Left lung (tissue), 10 donors: ENCODE data around the gene SLC6A13. TPM values are rescaled to one million over a fixed set of nuclear protein-coding genes. Genes with fewer than 3 reads are reported as not detected.
"Not testable (repeated sequence)": the region's sequence is repeated elsewhere in the genome, so short reads cannot be mapped to it uniquely, and the experiment has no call there.

Source experiments
- ATAC-seq: fragments of 200-7000 bp; cut with Tn5 transposase; one replicate; pipeline ENCODE4 v1.9.1; 2020; ENCODE audit warnings: moderate library complexity
- DNase-seq, 4 donors: peaks; one replicate each; pipeline ENCODE4 v3.0.0-alpha.2; 2013 to 2020
- H3K27ac ChIP-seq, 2 donors: fragments of 200-600 bp; sonication (generic) in 1 of 2; one replicate each; pipeline versions ENCODE4 v1.5.0 to v1.8.0; 2020 to 2021
- H3K27me3 ChIP-seq, 2 donors: fragments of 200-600 bp; sonication (generic) in 1 of 2; one replicate each; pipeline versions ENCODE4 v1.5.0 to v1.8.0; 2020 to 2021
- H3K36me3 ChIP-seq, 2 donors: fragments of 200-600 bp; sonication (generic) in 1 of 2; one replicate each; pipeline versions ENCODE4 v1.5.0 to v1.8.0; 2020 to 2021
- H3K4me1 ChIP-seq, 2 donors: fragments of 200-600 bp; one replicate each; pipeline ENCODE4 v1.8.0; 2021
- H3K4me3 ChIP-seq, 2 donors: fragments of 200-600 bp; sonication (generic) in 1 of 2; one replicate each; pipeline versions ENCODE4 v1.5.0 to v1.8.0; 2020 to 2021; ENCODE audit warnings: mild to moderate bottlenecking in 1 of 2
- H3K9me3 ChIP-seq, 2 donors: fragments of 200-600 bp; sonication (generic) in 1 of 2; one replicate each; pipeline versions ENCODE4 v1.5.0 to v1.8.0; 2020 to 2021
- CTCF ChIP-seq, 2 donors: fragments of 200-600 bp; sonication (generic) in 1 of 2; IDR thresholded peaks; one replicate each; pipeline versions ENCODE4 v1.5.0 to v1.8.0; 2021; ENCODE audit warnings: antibody characterized with exemption in 2 of 2
- intact Hi-C, 2 donors: fragments of 100-400 bp; cut with DNase I; formaldehyde crosslinking; loops; one replicate each; pipeline versions ENCODE4 v1.11.2 to v1.14.2; 2022
- polyA plus RNA-seq, 6 donors: library from polyadenylated mRNA; unstranded; fragments of 120-200 nt; gene quantifications; one replicate each; pipeline ENCODE4 v1.2.1, GENCODE V29; 2013; ENCODE audit not compliant: insufficient read length in 6 of 6
- total RNA-seq, 2 donors: library from RNA; stranded (reverse); fragmentation: NEBNext Ultra II Directional; extraction: Animal tissue kit (Norgen Biotek cat#: 25700); gene quantifications; one replicate each; pipeline ENCODE4 v1.2.1, GENCODE V29; 2021
- donor health status: DM: no; HTN: yes; CAD: no.
- donor health status: DM: no; HTN: no; CAD: no.

The SLC6A13 gene
- total and polyA plus RNA-seq, 8 donors: 0.79 to 4.1 (median 2.5) TPM

DNA sequence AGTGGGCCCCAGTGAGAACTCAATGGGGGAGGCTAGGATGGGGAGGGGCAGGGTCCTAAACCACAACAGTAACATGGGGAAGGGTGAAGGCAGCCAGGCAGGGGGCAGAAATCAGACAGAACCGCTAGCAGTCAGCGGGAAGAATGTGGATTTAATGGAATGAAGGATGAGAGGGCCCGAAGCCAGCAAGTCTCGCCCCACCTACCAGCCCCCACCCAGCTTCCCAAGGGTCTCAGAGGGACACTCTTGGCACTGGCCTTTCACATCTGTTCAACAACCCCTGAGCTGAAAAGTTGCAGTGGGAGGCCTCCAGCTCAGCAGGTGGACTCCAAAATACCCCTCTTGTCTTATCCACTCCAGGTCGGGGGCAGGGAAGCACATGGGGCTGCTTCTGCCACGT, 42.1 kb downstream of the SLC6A13 start:
- no peak for TF ChIP-seq CTCF (IDR thresholded peaks at IDR 0.05)
- no peaks in the 10 kb centered on the region for H3K4me1 ChIP-seq
- H3K9me3 ChIP-seq: no peaks in the 10 kb centered on the region
- H3K36me3 ChIP-seq: no peaks in the 10 kb centered on the region
- intact Hi-C loops: no loop called here
- H3K4me3 ChIP-seq: no peak overlapping the region
- H3K27ac ChIP-seq: no peak overlapping the region
- ATAC-seq (no peak), DNase-seq (no peak)
- H3K27me3 ChIP-seq: peaks cover 0 to 11% of the 10 kb centered on the region in 2 donors

DNA sequence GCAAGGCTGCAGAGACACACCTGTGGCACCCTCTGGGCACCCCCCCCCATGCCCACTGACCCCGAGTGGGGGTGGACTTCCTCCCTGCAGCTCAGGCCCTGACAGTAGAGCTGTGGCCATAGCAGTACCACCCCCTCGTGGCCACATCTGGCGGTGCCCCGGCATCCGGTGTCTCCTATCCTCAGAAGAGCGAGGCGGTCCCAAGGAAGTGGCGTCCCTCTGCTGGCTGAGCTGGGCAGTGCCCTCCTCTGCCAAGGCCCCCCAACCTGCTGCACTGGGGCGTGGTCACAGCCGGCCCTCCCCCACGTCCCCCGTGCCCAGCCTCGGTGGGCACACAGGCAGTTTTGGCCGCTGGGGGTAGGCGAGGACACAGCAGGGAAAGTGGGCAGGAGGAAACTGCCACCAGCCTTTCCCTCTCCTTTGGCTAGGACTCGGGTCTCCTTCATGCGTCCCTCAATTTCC, 42.7 kb downstream of the SLC6A13 start:
- ATAC-seq (peak; percentile 90), DNase-seq (peak in 2 of 4 donors; percentile 71 to 90)
- Histone ChIP-seq H3K36me3 (no peaks in the 10 kb centered on the region), H3K4me3 (no peak overlapping the region), H3K27ac (no peak overlapping the region), H3K4me1 (no peaks in the 10 kb centered on the region), H3K27me3 (peaks cover 0 to 11% of the 10 kb centered on the region in 2 donors), H3K9me3 (no peaks in the 10 kb centered on the region)
- TF ChIP-seq CTCF (IDR thresholded peaks at IDR 0.05): peak; percentile 20 to 77
- intact Hi-C loops: no loop called here

DNA sequence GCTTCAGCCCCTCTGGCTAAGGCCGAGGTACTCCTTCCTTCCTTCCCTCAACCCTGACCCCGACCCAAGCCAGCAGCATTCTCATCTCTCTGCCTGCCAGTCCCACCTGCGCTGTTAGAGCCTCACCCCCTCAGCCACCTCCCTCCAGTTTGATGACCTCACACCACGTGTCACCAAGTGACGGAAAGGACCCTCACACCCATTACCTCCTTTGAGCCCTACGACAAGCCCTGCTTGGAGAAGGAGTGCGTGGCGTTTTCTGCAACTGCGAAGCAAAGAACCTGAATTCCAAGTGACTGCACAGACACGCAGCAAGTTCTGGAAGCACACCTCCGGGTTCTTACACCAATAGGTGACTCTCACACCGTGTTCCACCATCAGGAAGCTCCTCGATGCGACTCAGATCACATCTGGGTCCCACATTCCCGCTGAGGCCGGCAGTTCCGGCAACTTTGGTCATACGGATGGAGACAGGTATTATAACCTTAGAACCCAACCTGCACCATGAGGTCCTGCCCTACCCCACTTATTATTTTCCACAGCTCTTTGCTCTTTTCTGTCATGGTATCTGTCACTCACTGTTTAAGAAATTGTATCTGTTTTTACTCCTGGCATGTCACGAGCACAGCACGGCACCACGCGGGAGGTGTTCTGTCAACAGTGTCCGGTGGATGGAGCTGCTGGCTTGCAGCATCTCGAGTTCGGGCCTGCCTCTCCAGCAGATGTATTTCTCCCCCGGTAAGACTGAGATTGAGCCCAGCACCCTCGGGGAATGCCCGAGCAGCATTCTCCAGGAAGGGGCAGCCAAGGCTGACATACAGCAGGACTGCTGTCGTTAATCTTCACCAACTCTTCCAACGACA, 43.7 kb downstream of the SLC6A13 start:
- no peaks in the 10 kb centered on the region for H3K36me3 ChIP-seq
- TF ChIP-seq CTCF (IDR thresholded peaks at IDR 0.05): no peak
- no peak overlapping the region for H3K4me3 ChIP-seq
- DNase-seq: no peak
- H3K27ac ChIP-seq: no peak overlapping the region
- ATAC-seq: no peak
- peaks cover 0 to 4% of the 10 kb centered on the region in 2 donors for H3K4me1 ChIP-seq
- intact Hi-C loops: no loop called here
- H3K9me3 ChIP-seq: no peaks in the 10 kb centered on the region
- peaks cover 0 to 15% of the 10 kb centered on the region in 2 donors for H3K27me3 ChIP-seq

DNA sequence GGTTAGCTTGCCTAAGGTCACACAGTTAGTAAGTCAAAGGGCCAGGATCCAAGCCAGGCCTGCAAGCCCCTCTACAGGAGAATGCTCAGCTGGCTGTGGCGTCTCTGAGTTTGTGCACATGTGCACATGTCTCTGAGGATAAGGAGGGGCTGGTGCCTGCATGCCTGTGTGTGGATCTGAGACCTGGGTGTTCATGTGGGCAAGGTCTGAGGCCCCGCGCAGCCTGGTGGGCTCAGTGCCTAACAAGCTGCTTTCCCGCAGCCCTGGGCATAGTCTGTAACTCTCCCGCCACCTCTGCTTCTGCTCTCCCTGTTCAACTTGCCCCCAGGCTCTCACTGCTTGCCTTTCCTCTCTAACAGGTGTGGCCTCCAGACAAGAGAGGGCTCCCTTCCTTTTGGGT, 44.4 kb downstream of the SLC6A13 start:
- DNase-seq (no peak), ATAC-seq (no peak)
- TF ChIP-seq CTCF (IDR thresholded peaks at IDR 0.05): no peak
- Histone ChIP-seq H3K36me3 (no peaks in the 10 kb centered on the region), H3K9me3 (no peaks in the 10 kb centered on the region), H3K4me1 (peaks cover 0 to 9% of the 10 kb centered on the region in 2 donors), H3K27me3 (peaks cover 0 to 23% of the 10 kb centered on the region in 2 donors), H3K4me3 (no peak overlapping the region), H3K27ac (no peak overlapping the region)
- intact Hi-C loops: no loop called here

DNA sequence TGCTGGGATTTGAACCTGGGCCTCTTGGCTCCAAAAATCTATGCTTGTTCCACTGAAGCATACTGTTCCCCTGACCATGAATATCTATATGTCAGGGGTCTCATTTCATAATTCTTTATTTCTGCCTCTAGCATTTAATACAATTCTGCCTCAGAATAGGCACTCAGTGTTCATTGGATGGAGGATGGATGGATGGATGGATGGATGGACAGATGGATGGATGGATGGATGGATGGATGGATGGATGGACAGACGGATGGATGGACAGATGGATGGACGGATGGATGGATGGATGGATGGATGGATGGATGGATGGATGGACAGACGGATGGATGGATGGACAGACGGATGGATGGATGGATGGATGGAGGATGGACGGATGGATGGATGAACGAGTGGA, 45.6 kb downstream of the SLC6A13 start:
- H3K4me3 ChIP-seq, H3K36me3 ChIP-seq, ATAC-seq, DNase-seq, intact Hi-C loops, H3K9me3 ChIP-seq, H3K27ac ChIP-seq: not testable (repeated sequence)
- Histone ChIP-seq H3K4me1 (peaks cover 0 to 15% of the 10 kb centered on the region in 2 donors), H3K27me3 (peaks cover 3 to 35% of the 10 kb centered on the region in 2 donors)
